Measurements from ENCODE around the gene PKNOX1.
"Not testable (repeated sequence)": the region's sequence is repeated elsewhere in the genome, so short reads cannot be mapped to it uniquely, and the experiment has no call there.

Gene PKNOX1

DNA sequence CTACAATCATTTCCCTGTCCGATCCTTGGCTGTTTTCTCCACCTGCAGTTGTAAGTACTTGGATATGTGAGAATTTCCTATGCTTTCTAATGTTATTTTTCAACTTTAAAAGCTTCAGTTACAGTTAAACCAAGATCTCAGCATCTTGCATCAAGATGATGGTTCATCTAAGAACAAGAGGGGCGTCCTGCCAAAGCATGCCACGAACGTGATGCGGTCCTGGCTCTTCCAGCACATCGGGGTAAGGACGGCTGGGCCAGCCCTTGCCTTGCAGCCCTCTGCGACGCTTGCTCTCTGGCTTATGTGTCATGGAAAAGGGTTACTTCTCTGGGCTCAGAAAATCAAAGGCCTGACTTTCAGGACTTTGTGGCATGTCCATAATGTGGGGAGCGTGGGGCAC, 46.8 kb downstream of the PKNOX1 start:
- no peak for DNase-seq (ENCODE audit: low read depth)

DNA sequence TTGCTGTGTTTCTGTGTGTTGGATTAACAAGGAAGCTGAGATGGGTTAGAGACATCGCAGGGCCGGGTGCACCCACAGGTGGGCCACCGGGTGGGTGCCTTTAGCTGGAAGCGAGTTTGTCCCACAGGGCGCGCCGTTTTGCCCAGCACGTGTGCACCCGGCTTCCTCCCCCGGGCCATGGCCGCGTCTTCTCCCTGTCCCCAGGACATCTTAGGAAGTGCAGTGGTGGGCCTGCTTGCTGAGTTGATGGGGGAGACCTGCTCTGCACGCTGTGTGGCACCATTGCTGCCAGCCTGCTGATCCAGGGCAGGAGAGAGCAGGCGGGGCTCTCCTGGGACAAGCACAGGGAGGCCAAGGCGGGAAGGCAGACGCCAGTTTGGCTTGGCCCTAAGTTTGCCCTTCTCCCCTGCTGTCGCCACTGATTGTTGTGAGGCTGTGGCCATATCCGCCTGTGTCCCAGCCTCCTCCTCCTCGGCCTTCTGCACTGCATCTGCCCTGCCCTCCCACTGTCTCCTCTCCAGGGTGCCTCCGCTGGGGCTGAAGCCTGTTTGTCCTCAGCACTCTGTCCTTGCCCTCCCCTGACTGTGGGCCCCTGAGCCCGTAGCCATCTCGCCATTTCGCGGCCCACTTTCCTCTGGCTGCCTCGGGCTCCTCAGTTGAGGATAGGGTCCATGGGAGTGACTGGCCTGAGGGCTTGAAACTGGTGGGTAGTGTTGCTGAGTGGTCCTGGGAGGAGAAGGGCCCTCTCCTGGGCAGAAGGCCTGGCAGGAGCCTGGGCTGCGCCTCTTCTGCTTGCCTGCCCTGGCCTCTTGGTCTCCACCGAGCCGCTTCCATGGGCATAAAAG, 47.6 kb downstream of the PKNOX1 start:
- no peak for DNase-seq (ENCODE audit: low read depth)

DNA sequence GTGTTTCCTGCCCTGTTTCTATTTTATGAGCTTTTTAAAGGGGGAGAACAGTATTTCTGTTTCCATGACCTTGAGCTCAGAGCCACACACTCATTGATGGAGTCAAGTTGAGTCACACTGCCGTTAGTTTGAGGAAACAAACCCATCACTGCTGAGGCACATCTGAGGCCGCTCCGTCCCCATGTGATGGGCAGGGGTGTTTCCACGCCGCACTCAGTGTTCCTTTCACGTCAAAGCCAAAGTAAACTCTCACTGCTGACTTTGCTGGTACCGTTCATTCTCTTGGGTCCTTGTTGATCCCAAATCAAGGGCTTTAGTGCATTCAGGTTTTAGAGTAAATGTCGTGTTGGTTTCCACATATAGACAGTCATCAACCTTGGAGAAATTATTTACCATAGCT, 48.8 kb downstream of the PKNOX1 start:
- DNase-seq (ENCODE audit: low read depth) = no peak

DNA sequence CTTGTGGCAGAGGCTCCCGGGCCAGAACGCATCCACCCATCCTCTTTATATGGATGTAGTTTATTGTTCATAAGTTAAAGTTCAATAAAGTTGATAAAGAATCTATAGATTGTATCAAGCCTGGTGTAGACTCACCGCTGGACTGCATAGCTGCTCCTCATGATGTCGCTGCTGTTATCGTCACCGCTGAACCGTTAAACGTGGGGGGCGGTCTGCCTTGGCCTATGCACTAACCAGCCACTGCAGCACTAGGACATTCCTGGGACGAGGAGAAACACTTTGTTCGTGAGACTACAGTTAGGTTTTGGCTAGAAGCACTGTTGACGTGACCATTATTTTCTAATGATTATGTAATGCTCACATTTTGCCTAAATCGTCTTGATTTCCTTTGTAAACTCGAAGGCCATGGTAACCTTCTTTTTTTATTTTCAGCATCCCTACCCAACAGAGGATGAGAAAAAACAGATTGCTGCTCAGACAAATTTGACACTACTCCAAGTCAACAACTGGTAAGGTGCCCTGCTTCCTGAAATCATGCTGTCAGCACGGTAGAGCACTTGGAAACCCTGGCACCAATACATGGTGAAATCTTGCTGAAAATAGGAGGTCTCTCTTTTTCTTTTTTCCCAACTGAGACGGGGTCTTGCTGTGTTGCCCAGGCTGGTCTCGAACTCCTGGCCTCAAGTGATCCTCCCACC, 50.2 kb downstream of the PKNOX1 start:
- DNase-seq (ENCODE audit: low read depth) = no peak

DNA sequence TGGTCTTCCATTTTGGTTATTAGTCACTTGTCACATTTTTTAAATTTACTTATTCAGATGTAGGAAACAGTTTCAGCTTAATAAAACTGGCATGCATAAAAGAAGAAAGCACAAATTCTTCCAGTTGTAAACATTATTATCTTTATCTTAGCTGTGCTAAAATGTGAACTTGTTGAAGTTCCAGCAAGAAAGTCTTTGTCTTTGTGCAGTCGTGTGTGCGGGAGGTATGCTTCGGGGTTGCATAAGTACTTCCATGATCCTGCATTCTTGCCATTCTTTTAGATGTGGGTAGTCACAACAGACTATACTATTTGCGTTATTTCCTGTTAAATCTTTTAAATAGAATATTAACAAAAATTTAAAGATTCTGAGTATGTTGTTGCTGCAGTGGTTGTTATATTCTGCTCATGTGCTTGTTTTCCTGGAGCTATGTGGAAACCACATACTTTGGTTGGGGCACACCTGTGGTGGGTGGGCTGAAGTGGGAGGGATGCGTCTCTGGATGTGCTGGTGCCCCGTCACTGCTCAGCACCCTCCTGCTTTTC, 51.3 kb downstream of the PKNOX1 start:
- no peak for DNase-seq (ENCODE audit: low read depth)

DNA sequence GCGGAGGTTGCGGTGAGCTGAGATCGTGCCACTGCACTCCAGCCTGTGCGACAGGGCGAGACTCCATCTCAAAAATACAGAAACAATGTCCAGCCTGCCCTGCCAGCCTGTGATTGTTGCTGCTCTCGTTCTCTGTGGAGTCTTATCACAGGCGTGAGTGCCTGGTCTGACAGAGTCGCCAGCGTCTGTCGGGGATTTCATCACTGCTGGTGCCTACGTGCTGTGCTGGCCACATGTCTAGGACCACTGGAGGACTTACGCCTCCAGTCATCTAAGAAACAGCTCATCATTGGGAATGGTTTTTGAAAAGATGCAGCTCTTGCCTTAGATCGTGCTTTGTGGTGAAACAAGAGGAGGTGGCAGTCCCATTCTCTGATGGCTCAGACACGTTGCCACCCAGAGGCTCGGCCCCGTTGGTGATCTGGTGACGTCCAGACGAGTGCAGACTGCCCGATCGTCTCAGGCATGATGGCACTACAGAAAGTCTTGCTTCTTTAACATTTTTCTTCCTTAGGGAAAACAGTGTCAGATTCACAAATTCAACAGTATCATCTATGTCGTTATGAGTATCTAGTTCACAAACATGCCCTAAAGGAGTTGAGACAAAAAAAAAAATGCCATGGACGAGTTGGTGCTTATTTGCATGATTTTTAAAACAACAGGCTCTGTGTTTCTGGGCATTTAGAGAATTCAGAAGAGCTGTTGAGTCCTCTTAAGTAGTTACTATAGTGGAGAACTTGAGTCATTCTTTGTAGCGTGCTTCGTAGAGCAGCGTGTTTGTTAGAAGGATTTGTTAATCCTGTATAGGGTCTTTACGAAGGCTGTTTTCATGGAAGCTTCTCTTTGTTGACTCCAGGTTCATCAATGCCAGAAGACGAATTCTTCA, 53.7 kb downstream of the PKNOX1 start:
- DNase-seq (ENCODE audit: low read depth) = no peak

DNA sequence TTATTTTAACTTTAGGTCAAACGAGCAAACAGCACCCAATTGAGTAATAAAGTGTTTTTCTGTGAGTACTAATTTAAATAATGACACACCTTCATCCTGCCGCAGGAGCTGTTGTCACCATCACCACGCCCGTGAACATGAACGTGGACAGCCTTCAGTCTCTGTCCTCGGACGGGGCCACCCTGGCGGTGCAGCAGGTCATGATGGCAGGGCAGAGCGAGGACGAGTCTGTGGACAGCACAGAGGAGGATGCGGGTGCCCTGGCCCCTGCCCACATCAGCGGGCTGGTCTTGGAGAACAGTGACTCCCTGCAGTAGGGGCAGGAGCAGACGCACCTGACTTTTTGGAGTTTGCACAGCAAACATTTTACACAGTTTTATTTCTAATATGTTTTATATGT, 55.4 kb downstream of the PKNOX1 start:
- no peak for DNase-seq (ENCODE audit: low read depth)

DNA sequence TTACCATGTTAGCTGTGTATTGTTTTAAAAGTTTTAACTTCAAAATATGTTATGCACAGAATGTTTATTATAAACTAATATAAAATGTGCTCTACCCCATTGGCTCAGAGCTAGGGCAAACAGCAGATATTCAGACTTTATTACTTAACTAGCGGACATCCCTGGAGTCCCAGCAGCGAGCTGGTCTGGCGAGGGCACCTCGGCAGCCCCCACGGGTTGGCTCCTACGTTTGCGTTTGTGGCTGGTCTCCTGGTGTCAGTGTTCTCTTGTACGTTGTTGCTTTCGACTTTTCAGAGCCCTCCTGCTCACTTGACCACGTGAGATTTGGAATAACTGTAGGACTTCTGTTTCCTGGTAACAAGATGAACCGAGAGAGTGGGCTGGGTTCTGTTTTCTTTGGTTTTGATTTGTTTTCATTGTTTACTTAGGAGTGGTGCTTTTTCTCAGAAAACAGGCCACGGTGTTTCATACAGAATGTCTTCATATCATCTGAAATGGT, 56.8 kb downstream of the PKNOX1 start:
- no peak for DNase-seq (ENCODE audit: low read depth)

DNA sequence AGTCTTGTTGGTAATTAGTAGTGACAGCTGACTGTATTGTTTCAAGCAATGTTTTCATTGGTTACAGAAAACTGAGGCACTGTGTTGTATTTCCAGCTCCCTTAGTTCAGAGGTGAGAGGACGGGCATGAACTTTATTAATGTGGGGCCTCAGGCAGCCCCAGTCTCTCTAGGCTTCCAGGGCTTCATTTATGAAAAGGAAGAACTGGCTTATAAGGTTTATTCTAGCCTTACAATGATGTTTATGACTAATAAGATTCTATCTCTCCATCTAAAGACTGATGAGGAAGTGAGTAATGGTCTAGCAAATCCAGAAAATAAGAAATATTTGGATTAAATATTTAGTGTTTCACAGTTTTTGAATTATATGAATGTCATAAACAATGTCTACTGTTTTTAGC, 59.7 kb downstream of the PKNOX1 start:
- no peak for DNase-seq (ENCODE audit: low read depth)

DNA sequence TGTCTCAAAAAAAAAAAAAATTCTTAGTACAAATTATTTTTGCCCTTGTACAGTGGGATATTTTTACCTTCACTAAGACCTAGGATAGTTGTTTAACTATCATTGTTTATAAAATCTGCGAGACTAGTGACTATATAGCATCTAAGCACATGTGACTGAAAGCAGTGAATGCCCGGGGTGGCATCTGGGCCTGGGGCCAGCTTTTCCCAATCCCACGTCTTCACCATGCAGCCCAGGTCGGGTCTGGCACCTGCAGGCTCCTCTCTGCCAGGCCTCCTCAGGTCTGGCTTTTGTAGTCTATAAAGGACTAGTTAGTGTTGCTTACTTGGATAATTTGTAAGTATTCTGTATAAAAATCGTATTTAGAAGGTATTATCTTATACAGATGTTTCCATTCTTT, 60.5 kb downstream of the PKNOX1 start:
- DNase-seq (ENCODE audit: low read depth) = no peak

DNA sequence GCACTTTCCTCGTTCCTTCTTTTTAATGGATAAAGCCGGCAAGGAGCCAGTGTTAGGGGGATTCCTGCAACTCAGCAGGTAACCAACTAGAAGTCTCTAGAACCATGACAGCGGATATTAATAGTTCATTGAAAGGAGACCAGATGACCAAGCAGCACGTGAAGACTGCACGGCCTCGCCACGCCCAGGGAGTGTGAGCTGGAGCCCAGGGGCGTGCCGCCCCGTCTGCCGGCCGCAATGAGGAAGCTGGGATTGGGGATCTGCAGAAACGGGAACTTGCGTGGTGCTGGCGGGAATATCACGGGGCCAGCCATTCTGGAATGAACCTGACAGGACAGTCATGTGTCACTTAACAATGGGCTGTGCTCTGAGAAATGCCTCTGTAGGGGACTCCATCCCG, 62.5 kb downstream of the PKNOX1 start:
- not testable (repeated sequence) for DNase-seq (ENCODE audit: low read depth)

DNA sequence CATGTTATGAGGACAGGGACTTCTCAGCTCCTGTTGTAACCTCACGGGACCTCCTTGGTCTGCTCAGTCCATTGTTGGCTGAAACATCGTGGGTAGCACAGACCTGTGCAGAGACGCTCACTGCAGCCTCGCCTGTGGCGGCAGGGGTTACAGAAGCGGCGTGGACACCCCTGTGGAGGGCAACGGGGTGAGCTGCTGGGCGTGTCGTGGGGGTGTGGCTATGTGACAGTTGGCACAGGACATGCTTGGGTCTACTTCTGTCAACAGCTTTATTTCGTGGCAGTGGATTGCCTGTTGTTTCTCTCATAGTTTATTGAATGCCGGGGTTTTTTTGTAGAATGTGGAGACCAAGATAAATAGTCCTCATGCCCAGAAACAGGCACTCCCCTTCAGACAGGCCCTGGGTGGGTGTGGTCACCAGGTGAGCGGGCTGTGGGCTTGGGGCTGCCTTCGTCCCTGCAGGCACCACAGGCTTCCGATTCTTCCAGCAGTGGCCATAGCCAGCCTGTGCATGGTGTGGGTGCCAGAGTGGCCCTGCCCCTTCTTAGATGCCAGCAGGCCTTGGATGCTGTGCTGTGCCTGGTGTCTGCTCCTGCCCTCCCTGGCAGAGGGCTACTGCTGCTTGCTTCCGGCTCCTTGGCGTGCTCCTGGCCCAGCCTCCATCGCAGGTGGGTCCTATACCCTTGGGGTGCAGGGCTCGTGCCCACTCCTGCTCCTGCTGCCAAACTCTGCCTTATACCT, 63.7 kb downstream of the PKNOX1 start:
- not testable (repeated sequence) for DNase-seq (ENCODE audit: low read depth)

DNA sequence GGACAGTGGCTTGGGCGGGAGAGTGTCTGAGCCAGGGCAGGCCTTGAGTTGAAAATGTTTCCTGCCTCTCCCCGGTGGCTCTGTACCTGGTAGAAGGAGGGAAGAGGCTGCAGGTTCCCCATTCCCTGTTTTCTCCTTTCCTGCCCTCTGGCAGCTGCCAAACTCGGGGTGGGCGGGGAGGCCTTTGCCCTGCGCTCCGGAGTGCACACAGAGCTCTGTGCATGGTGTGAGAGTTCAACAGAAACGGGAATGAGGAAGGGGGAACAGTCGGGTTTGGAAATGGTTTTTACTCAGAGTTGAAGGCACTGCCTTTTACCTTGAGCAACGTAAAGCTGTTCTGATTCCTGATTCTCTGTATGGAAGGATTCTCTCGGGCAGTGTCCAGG, 64.3 kb downstream of the PKNOX1 start:
- not testable (repeated sequence) for DNase-seq (ENCODE audit: low read depth)

DNA sequence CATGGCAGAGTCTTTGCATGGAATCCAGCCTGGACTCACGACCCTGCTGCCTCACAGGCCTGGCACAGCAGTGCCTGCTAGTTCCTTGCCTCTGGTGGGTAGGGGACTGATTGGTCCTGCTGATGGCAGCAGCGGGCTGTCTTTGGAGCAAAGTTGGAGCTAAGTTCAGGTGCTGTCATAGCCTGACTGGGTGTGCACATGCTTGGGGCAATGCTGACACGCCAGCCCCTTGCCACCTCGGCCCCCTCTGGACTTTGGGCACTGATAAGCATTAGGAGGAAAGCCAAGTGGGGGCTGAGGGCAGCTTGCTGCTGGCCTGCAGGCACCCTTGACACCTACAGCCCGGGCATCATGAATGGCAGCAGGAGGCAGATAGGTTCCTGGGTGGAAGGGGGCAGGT, 67.8 kb downstream of the PKNOX1 start:
- not testable (repeated sequence) for DNase-seq (ENCODE audit: low read depth)

DNA sequence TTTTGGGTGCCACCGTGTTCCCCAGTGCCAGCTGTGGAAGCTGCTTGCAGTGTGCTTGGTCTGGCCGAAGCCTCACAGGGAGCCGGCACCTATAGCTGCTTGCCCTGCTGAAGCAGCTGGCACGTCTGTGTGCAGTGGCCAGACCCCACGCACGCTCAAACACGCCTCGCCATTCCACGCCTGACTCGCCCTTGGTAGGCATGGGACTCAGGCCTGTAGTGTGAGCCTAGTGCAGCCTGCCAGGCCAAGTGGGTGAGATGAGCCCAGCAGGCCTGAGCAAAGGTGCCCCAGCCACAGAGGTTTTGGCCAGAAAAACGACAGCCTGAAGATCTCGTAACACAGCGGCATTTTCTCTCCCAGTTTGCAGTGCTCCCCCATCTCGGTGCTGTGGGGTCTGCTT, 68.9 kb downstream of the PKNOX1 start:
- DNase-seq (ENCODE audit: low read depth) = not testable (repeated sequence)

DNA sequence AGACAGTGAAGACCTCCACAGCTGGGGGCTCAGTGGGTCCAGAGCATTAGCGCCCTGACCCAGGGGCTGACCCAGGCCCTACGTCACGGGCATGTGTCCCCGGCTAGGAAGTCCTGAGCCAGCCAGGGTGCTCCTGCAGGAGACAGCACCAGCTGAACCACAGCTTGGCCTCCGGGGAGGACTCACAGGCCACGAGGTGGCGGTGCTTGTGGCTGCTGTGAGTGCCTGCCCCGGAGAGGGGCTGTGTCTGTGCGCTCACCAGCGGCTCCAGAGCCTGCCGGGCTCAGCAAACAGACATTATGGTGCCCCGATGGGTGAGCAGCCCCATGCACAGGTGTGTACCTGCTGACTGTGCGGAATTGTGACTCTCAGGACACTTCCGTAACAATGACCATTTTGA, 70.2 kb downstream of the PKNOX1 start:
- DNase-seq (ENCODE audit: low read depth) = not testable (repeated sequence)

DNA sequence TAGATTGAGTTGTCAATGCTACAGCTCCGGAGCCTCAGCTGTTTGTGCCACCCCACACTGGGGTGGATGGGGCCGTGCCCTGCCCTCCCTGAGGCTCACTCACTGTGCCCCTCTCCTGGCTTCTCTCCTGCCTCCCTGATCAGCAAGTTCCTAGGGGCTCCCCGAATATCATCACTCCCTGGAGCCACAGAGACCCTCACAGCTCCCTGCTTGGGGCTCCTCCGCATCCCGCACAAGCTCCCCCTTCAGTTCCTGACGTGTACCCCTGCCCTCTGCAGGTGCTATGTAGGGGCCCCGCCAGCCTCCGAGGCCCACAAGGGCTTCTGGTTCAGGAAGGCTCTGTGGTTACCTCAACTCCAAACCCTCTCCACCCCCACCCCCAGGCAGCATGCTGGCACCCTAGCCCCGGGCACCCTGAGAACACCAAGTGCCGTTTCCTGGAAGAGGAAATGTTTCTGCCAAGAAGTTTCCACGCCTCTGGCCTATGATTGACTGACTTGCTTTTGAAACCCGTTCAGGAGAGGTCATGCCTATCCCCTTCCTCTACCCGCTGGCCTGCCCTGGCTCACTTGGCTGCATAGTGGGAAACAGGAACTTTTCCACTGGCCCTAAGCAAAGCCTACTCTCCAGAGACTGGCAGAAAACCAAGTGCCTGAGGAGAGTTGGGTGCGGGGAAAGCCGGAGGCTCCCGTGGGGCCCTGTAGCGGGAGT, 71.0 kb downstream of the PKNOX1 start:
- not testable (repeated sequence) for DNase-seq (ENCODE audit: low read depth)

DNA sequence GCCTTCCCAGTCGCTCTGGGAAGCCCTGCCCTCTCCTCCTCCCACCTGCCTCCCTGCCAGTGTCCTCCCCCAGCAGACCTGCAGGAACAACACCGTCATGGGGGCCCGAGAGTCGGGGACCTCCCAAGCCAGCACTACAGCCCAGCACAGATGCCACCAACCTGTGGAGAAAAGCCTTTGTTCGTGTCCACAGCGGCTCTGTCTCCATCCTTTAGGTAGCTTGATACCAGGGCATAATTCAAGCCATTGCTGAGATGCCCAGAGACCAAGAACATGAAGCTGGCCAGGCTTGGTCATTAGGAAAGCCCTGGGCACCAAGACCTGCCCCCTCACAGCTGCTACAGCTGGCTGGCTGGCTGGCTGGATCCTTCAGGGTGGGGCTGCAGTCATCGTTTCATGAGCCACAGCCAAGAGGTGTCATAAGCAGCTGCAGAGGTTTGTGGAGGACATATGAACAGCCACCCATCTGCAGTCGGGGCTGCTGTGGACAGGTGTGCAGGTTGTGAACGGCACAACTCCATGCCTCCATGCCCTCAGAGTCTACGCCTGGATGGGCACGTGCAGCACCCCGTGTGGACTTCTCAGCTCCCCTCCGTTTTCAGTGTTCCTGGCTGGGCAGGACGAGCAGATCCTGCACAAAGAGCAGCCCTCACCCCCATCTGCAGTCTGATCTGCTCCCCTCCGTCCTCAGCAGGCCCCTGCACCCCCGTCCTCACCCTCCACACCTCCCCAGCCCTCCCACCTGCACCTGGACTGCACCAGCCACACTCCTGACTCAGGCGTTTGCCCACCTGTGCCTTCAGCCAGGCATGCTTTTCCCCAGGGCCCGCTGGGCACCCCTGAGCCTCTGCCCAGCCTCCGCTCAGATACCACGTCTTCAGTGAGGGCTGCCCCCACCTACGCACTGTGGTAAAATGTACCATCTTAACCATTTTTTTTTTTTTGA, 71.8 kb downstream of the PKNOX1 start:
- DNase-seq (ENCODE audit: low read depth) = not testable (repeated sequence)

DNA sequence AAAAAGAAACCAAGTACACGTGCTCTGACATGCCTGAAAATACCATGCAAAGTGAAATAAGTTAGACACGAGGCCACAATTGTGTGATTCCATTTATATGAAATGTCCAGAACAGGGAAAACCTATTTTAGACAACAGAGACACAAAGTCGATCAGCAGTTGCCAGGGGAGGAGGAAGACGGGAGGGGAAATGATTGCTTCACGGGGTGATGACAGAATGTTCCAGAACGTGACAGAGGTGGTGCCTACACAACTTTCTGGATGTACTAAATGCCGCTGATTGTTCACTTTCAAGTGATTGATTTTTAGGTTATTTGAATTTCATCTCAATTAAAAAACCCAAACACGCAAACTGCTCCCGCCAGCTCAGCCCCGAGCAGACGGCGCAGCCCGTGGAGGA, 78.8 kb downstream of the PKNOX1 start:
- not testable (repeated sequence) for DNase-seq (ENCODE audit: low read depth)

Measured in stimulated activated CD8-positive, alpha-beta memory T cell treated with anti-CD3 and anti-CD28 coated beads, Interleukin-7, amount 100 ng/mL, for 24 hours (primary cell).